ES-I3 (cell line): ENCODE measurements around the gene ICAM5.
A peak's percentile ranks its signal among the peaks of the same experiment; 100 is the strongest.

Source experiments
- H3K36me3 ChIP-seq: 2 replicates; pipeline ENCODE4 v1.6.1; 2013; ENCODE audit warnings: mild to moderate bottlenecking, low read length, control low read depth, moderate library complexity; ENCODE audit not compliant: insufficient read depth
- H3K4me1 ChIP-seq: 2 replicates; pipeline ENCODE4 v1.6.1; 2013; ENCODE audit warnings: mild to moderate bottlenecking, control low read depth, low read length; ENCODE audit not compliant: insufficient read depth
- H3K9ac ChIP-seq: 2 replicates; pipeline ENCODE4 v1.6.1; 2013; ENCODE audit warnings: low read depth, mild to moderate bottlenecking, low read length, moderate library complexity
- H3K9me3 ChIP-seq: 2 replicates; pipeline ENCODE4 v1.6.1; 2013; ENCODE audit warnings: mild to moderate bottlenecking, low read length, moderate library complexity; ENCODE audit not compliant: control insufficient read depth, insufficient read depth

Gene ICAM5

GRCh38 chr19:10292206-10292788, 2.5 kb downstream of the ICAM5 start:
- Histone ChIP-seq H3K9ac (peak overlapping the region; percentile 59; the same call in 1 of the 2 replicates), H3K9me3 (no peaks in the 10 kb centered on the region), H3K36me3 (no peaks in the 10 kb centered on the region), H3K4me1 (no peaks in the 10 kb centered on the region; the same call in 1 of the 2 replicates)

DNA sequence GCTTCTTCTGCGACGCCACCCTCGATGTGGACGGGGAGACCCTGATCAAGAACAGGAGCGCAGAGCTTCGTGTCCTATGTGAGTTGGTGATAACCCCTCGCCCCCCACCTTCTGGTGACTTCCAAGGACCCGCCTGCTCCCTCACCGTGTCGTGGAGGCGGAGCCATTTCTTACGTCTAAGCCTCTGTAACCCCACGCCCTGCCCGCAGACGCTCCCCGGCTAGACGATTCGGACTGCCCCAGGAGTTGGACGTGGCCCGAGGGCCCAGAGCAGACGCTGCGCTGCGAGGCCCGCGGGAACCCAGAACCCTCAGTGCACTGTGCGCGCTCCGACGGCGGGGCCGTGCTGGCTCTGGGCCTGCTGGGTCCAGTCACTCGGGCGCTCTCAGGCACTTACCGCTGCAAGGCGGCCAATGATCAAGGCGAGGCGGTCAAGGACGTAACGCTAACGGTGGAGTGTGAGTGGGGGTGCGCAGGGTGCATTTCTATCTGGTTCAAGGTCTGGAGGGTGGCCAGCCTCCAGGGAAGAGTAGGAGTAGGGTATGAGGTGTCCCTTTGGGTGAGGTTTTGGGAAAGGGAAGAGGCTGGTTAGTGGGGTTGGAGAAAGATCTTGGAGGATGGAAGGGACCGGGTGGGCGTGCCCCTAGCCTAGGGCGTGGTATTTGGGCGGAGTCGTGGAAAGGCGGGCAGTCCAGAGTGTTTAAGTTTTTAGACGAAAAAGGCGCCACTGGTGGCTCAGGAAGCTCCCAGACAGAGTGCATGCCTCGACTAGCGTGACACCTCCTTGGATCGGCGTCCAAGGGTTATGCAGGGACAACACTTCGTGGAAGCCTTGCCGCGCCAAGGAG, 3.3 kb downstream of the ICAM5 start:
- Histone ChIP-seq H3K36me3 (no peaks in the 10 kb centered on the region), H3K9me3 (no peaks in the 10 kb centered on the region), H3K4me1 (no peaks in the 10 kb centered on the region; the same call in 1 of the 2 replicates), H3K9ac (peak overlapping the region; percentile 31; the same call in 1 of the 2 replicates)

DNA sequence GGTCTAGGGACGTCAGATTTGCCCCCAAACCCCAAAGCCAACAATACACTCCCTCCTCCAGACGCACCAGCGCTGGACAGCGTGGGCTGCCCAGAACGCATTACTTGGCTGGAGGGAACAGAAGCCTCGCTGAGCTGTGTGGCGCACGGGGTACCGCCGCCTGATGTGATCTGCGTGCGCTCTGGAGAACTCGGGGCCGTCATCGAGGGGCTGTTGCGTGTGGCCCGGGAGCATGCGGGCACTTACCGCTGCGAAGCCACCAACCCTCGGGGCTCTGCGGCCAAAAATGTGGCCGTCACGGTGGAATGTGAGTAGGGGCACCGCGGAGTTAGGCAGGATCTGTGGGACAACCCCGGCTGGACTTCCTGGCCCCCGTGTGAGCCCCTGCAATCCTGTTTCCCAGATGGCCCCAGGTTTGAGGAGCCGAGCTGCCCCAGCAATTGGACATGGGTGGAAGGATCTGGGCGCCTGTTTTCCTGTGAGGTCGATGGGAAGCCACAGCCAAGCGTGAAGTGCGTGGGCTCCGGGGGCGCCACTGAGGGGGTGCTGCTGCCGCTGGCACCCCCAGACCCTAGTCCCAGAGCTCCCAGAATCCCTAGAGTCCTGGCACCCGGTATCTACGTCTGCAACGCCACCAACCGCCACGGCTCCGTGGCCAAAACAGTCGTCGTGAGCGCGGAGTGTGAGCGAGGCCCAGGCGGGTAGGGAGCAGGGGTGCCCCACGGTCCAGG, 4.0 kb downstream of the ICAM5 start:
- H3K9me3 ChIP-seq, result no peaks in the 10 kb centered on the region
- H3K9ac ChIP-seq, result no peak overlapping the region; the same call in 1 of the 2 replicates
- no peaks in the 10 kb centered on the region for H3K36me3 ChIP-seq
- no peaks in the 10 kb centered on the region; the same call in 1 of the 2 replicates for H3K4me1 ChIP-seq

DNA sequence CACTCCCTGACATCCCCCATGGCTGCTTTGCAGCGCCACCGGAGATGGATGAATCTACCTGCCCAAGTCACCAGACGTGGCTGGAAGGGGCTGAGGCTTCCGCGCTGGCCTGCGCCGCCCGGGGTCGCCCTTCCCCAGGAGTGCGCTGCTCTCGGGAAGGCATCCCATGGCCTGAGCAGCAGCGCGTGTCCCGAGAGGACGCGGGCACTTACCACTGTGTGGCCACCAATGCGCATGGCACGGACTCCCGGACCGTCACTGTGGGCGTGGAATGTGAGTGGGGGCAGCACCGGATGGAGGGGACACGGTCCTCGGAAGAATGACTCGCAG, 4.6 kb downstream of the ICAM5 start:
- Histone ChIP-seq H3K4me1 (no peaks in the 10 kb centered on the region; the same call in 1 of the 2 replicates), H3K36me3 (no peaks in the 10 kb centered on the region), H3K9ac (no peak overlapping the region), H3K9me3 (no peaks in the 10 kb centered on the region)

DNA sequence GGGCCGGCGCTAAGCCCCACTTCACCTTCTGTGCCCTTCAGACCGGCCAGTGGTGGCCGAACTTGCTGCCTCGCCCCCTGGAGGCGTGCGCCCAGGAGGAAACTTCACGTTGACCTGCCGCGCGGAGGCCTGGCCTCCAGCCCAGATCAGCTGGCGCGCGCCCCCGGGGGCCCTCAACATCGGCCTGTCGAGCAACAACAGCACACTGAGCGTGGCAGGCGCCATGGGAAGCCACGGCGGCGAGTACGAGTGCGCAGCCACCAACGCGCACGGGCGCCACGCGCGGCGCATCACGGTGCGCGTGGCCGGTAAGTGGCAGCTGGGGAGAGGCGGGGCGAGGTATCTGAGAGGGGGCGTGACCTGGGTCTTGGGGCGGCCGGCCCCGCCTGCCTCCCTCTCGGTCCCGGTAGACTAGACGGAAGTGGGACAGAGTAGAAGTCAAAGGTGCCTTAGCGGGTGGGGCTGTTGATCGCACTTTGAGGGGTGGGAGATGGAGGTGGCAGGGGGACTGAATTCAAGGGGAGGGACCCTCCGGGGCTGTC, 5.6 kb downstream of the ICAM5 start:
- Histone ChIP-seq H3K36me3 (no peaks in the 10 kb centered on the region), H3K9me3 (no peaks in the 10 kb centered on the region), H3K4me1 (no peaks in the 10 kb centered on the region; the same call in 1 of the 2 replicates), H3K9ac (peak overlapping the region; percentile 55; the same call in 1 of the 2 replicates)

GRCh38 chr19:10295847-10296591, 6.3 kb downstream of the ICAM5 start:
- Histone ChIP-seq H3K4me1 (no peaks in the 10 kb centered on the region; the same call in 1 of the 2 replicates), H3K9ac (peak overlapping the region; percentile 55; the same call in 1 of the 2 replicates), H3K36me3 (no peaks in the 10 kb centered on the region), H3K9me3 (no peaks in the 10 kb centered on the region)

DNA sequence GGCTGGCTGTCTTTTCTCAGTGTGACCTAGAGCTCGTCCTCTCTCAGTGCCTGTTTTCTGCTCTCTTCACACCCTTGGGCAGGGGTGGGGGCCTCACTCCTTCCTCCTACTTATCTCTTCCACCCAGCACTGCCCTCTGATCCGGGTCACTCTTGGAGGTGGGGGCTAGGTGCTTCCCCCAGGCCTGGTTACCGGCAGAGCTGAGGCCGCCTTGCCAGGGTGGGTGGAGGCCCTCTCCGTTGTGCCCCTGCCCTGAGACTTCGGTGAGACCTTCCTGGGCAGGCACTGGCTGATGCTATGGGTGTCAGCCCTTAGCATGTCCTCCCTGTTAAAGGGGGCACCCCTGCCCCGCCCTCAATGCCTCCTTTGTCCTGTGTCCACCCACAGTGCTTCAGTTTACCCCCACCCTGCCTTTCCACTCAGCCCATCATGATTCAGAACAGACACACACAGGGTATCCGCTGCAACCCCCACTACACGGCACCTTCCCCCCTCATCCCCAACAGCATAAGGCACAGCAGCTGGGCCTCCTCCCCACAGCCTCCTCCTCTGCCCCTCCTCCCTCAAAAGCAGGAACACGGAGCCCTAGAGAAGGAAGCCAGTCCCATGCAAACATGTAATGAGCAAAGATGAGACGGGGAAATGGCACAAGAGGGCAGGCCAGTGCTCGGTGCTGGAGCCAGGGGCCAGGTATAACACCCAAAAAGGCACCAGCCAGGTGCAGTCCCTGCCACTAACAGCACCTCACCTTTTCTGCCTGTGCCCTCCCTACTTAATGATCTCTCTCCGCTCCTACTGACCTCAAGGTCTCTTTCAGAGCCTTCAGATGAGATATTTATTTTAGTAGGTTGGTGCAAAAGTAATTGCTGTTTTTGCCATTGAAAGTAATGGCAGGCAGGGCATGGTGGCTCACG, 10.1 kb downstream of the ICAM5 start:
- Histone ChIP-seq H3K4me1 (no peaks in the 10 kb centered on the region), H3K9me3 (no peaks in the 10 kb centered on the region), H3K36me3 (no peaks in the 10 kb centered on the region), H3K9ac (no peak overlapping the region)

DNA sequence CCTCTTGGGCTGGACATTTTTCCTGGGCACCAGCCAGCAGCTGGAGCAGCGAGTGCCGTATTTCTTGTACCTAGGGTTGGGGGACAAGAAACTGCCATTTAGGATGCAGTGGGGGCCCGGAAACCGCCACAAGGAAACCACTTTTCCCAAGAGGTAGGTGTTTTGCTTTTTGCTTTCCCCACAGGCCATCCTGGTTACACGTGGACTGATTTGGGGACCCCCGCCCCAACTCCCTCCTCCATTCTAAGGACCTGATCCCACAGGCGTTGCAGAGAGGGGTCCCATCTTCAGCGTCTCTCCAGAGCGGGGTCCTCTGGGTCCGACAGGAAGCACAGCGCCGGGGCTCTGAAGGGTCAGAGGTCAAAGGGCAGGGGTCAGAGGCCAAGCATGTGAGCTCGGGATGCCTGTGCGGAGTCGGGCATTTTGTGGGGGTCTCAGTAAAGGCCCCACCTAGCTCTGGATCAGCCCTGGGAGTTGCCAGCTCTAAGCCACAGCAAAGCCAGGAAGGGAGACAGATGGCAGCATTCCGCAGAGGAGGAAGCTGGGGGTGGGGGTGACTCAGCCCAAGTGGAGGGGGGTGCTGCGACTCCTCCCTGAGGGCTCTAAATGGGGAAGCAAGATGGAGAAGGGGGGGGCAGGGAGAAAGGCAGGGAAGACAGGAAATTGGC, 15.5 kb downstream of the ICAM5 start:
- H3K9me3 ChIP-seq, result no peaks in the 10 kb centered on the region
- peaks cover 5% of the 10 kb centered on the region; the same call in 1 of the 2 replicates for H3K4me1 ChIP-seq

DNA sequence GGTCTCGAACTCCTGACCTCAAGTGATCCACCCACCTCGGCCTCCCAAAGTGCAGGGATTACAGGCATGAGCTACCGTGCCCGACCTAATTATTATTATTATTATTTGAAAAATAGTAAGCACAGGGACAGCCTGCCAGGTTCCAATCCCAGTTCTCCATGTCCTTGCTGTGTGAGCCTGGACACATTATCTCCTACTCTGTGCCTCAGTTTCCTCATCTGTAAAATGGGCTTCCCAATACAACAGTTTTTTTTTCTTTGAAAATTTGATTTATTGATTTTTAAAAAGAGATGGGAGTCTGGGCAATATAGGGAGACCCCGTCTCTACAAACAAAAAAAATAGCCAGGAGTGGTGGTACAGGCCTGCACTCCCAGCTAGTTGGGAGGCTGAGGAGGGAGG, 16.6 kb downstream of the ICAM5 start:
- Histone ChIP-seq H3K9me3 (no peaks in the 10 kb centered on the region), H3K4me1 (peaks cover 5% of the 10 kb centered on the region; the same call in 1 of the 2 replicates), H3K9ac (no peak overlapping the region), H3K36me3 (no peaks in the 10 kb centered on the region)

More for the DNA sequence above, 15.5 kb downstream of the ICAM5 start:
- H3K9ac ChIP-seq, result no peak overlapping the region
- no peaks in the 10 kb centered on the region for H3K36me3 ChIP-seq

- Histone ChIP-seq H3K36me3 (no peaks in the 10 kb centered on the region), H3K9ac (no peak within 1 kb of the TSS)
These were observed 19.7 kb downstream of the ICAM5 start, which contains the start of gene ZGLP1 for GRCh38 chr19:10309423-10309822. Gene ZGLP1 (minus strand): TSS chr19:10309815.

GRCh38 chr19:10315335-10316214, 25.8 kb downstream of the ICAM5 start, which contains the start of gene FDX2:
Gene FDX2 (minus strand): TSS chr19:10316015. CDS start chr19:10315996, 19 bp downstream.
- Histone ChIP-seq H3K36me3 (peaks cover 7% of the 10 kb centered on the region), H3K9me3 (no peaks in the 10 kb centered on the region), H3K4me1 (no peaks in the 10 kb centered on the region), H3K9ac (peak within 1 kb of the TSS; percentile 64)

More at GRCh38 chr19:10309423-10309822, 19.7 kb downstream of the ICAM5 start, which contains the start of gene ZGLP1:
- Histone ChIP-seq H3K9me3 (no peaks in the 10 kb centered on the region), H3K4me1 (peaks cover 5% of the 10 kb centered on the region; the same call in 1 of the 2 replicates)
